BLaER1 (cell line): ENCODE results near the gene GET4.

ENCODE experiments used
- H3K27ac ChIP-seq: shearing (Covaris generic); formaldehyde crosslinking; 2 replicates; pipeline ENCODE4 v1.8.1; 2022
- H3K27me3 ChIP-seq: shearing (Covaris generic); formaldehyde crosslinking; 2 replicates; pipeline ENCODE4 v1.8.1; 2022
- H3K36me3 ChIP-seq: shearing (Covaris generic); formaldehyde crosslinking; 2 replicates; pipeline ENCODE4 v1.8.1; 2022
- H3K4me1 ChIP-seq: shearing (Covaris generic); formaldehyde crosslinking; 2 replicates; pipeline ENCODE4 v1.8.1; 2022
- H3K4me2 ChIP-seq: shearing (Covaris generic); formaldehyde crosslinking; 2 replicates; pipeline ENCODE4 v1.8.1; 2022
- H3K4me3 ChIP-seq: shearing (Covaris generic); formaldehyde crosslinking; 2 replicates; pipeline ENCODE4 v1.8.1; 2022
- H3K9ac ChIP-seq: shearing (Covaris generic); formaldehyde crosslinking; 2 replicates; pipeline ENCODE4 v1.8.1; 2022
- H3K9me3 ChIP-seq: shearing (Covaris generic); formaldehyde crosslinking; 2 replicates; pipeline ENCODE4 v1.8.1; 2022
- H4K20me1 ChIP-seq: shearing (Covaris generic); formaldehyde crosslinking; 2 replicates; pipeline ENCODE4 v1.8.1; 2022
- Cebpa-rat ChIP-seq: shearing (Covaris generic); IDR thresholded peaks from 2 replicates; pipeline ENCODE4 v1.8.1; 2022

GET4 gene

DNA sequence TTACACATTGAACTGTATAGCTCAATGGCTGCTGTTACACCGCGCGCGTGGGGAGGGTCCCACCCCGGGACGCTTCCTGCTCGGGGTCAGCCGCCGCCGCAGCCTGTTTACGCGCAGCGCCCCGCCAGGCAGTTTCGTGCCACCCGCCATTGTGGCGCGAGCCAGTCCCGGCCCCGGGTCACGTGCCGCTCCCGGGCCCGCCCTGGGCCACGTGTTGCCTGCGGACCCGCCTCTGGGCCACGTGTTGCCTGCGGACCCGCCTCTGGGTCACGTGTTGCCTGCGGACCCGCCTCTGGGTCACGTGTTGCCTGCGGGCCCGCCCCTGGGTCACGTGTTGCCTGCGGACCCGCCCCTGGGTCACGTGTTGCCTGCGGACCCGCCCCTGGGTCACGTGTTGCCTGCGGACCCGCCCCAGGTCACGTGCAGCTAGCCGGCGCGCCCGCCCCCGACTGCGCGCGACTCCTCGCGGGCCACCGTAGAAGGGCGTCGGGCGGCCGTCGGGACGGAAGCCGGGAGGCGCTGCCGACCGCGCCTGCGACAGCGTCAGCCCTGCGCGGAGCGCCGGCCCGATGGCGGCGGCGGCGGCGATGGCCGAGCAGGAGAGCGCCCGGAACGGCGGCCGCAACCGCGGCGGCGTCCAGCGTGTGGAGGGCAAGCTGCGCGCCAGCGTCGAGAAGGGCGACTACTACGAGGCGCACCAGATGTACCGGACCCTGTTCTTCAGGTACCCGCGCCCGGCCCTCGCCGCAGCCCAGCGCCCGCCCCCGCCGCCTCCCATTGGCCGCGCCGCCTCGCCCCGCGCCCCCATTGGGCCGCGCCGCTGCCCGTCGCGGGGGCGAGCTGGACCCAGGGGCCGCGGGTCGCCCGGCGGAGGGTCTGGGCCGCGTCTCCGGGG, at the start of gene GET4:
Gene GET4 (plus strand): TSS at position 478 of the 895 bp plus-strand sequence. CDS start 92 bp downstream, at position 570.
- H4K20me1 ChIP-seq = peaks cover 36% of the 10 kb centered on the region
- peak within 1 kb of the TSS; percentile 94 for H3K4me3 ChIP-seq
- no peak for TF ChIP-seq Cebpa-rat
- no peaks in the 10 kb centered on the region for H3K9me3 ChIP-seq
- peak within 1 kb of the TSS; percentile 90 for H3K27ac ChIP-seq
- peaks cover 58% of the 10 kb centered on the region for H3K36me3 ChIP-seq
- peaks cover 51% of the 10 kb centered on the region for H3K4me1 ChIP-seq
- peak within 1 kb of the TSS; percentile 95 for H3K9ac ChIP-seq
- peak within 1 kb of the TSS; percentile 95 for H3K4me2 ChIP-seq
- no peaks in the 10 kb centered on the region for H3K27me3 ChIP-seq

DNA sequence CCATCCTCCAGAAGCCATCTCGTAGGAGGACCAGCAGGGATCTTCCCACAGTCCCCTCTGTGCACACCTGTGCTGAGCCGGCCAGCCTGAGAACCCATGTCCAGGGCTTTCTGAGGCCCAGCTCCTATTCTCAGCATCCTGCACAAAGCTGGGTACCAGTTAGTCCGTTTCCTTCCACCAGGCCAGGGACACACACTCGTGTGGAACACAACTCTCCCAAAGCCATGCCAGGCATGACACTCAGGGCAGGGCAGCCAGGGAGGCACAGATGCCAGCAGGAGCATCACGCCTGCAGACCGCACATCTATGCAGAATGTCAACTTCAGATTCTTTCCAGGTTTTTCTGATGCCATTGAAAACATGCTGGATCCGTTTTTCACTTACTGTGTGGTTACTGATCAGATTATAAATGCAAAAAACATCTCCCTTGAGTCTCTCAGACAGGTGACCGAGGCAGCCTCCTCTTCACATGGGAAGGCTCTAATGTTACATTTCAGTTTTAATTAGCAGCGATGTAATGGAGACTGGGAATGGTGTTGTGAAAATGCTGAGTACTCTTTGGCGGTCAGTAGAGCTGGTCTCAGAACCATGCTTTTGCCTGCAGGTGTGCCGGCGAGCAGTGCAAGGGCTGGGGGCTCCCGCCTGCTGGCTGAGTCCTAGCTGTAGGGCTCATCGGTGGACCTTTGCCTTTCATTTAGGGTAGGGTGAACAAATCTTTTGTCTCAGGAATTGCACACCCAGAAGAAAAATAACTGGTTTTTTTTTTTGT, 47.4 kb upstream of the GET4 start:
- 0 out of 2 replicates have a peak overlapping the region, but pooled peaks have one; percentile 5 for H3K4me2 ChIP-seq
- TF ChIP-seq Cebpa-rat = no peak
- no peak overlapping the region for H3K27ac ChIP-seq
- H3K4me3 ChIP-seq = no peak overlapping the region
- peaks cover 38% of the 10 kb centered on the region for H3K36me3 ChIP-seq
- H3K27me3 ChIP-seq = no peaks in the 10 kb centered on the region
- no peak overlapping the region for H3K9ac ChIP-seq
- peaks cover 100% of the 10 kb centered on the region for H4K20me1 ChIP-seq
- H3K9me3 ChIP-seq = no peaks in the 10 kb centered on the region
- H3K4me1 ChIP-seq = peaks cover 79% of the 10 kb centered on the region

GRCh38 chr7:830069-830468, 46.3 kb upstream of the GET4 start:
- Histone ChIP-seq H3K9ac (peak overlapping the region; percentile 24; the same call in 1 of the 2 replicates), H4K20me1 (peaks cover 100% of the 10 kb centered on the region), H3K9me3 (no peaks in the 10 kb centered on the region), H3K27ac (no peak overlapping the region), H3K4me3 (no peak overlapping the region), H3K36me3 (peaks cover 49% of the 10 kb centered on the region), H3K27me3 (no peaks in the 10 kb centered on the region), H3K4me1 (peaks cover 71% of the 10 kb centered on the region), H3K4me2 (peak overlapping the region; percentile 61)
- no peak for TF ChIP-seq Cebpa-rat

- Histone ChIP-seq H3K36me3 (peaks cover 55% of the 10 kb centered on the region), H3K4me2 (peak overlapping the region; percentile 61), H3K4me1 (peaks cover 71% of the 10 kb centered on the region), H3K27ac (no peak overlapping the region), H3K4me3 (no peak overlapping the region), H3K27me3 (no peaks in the 10 kb centered on the region), H3K9me3 (no peaks in the 10 kb centered on the region), H4K20me1 (peaks cover 100% of the 10 kb centered on the region), H3K9ac (peak overlapping the region; percentile 8; the same call in 1 of the 2 replicates)
- no peak for TF ChIP-seq Cebpa-rat
These were observed 44.7 kb upstream of the GET4 start for GRCh38 chr7:831596-832166.

DNA sequence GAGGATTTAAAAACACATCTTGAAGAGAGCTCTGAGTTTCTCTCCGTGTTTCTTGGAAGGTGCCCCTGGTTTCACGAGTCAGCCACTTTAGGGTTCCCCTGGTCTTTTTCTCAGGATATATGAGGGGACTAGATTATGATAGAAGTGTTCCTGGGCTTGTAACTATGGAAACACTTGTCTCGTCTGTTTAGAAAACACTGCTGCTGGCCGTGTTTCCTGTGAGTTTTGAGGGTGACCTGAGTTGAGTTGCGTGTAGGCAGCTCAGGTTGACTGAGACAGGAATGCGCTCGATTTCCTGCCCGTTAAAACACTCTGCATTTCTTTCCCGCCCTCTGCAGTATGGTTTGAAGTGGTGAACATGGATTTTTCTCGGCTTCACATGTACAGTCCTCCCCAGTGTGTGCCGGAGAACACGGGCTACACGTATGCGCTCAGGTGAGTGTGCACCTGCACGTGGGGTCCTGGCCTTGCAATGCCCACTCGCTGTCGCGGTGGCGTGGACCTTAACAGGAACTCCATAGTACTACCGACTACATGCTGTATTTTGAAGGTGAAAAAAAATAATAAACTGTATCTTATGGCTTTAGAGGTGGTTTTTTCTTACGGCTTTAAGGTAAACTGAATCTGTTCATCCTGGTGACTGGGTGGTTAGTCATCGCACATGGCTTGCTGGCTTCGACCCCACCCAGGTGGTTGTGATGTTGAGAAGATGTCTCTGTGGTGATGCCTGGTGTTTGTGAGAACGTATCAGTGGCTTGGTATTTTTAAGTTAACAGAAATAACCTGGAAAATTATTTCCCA, 44.0 kb upstream of the GET4 start, which contains the start of gene SUN1:
Gene SUN1 (plus strand): TSS at position 310 of the 801 bp plus-strand sequence. CDS start 49 bp downstream, at position 359.
- no peak for TF ChIP-seq Cebpa-rat
- H3K9me3 ChIP-seq = no peaks in the 10 kb centered on the region
- peak within 1 kb of the TSS; percentile 8; the same call in 1 of the 2 replicates for H3K9ac ChIP-seq
- H4K20me1 ChIP-seq = peaks cover 100% of the 10 kb centered on the region
- H3K4me1 ChIP-seq = peaks cover 72% of the 10 kb centered on the region
- H3K27me3 ChIP-seq = no peaks in the 10 kb centered on the region
- peak within 1 kb of the TSS; percentile 61 for H3K4me2 ChIP-seq
- no peak within 1 kb of the TSS for H3K4me3 ChIP-seq
- H3K36me3 ChIP-seq = peaks cover 60% of the 10 kb centered on the region
- H3K27ac ChIP-seq = no peak within 1 kb of the TSS

DNA sequence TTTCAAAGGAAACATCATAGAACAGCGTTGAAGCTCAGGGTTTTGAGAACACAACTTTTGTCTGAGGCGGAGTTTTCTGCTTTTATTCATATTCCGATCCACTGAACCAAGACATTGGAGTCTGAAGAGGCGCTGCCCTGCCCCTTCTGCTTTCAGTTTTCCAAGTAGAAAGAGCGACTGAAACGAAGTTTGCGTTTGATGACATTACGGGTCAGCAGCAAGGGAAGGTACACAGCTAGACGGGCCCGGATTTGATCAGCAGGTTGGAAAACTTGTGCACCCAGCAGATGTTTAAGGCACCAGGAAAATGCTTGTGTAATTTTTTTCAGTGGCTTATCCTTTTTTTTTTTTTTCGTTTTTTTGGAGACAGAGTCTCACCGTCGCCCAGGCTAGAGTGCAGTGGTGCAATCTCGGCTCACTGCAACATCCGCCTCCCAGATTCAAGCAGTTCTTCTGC, 43.4 kb upstream of the GET4 start:
- Histone ChIP-seq H3K4me1 (peaks cover 72% of the 10 kb centered on the region), H3K9me3 (no peaks in the 10 kb centered on the region), H3K9ac (no peak overlapping the region), H4K20me1 (peaks cover 100% of the 10 kb centered on the region), H3K4me3 (no peak overlapping the region), H3K36me3 (peaks cover 63% of the 10 kb centered on the region), H3K27ac (no peak overlapping the region), H3K27me3 (no peaks in the 10 kb centered on the region), H3K4me2 (no peak overlapping the region)
- TF ChIP-seq Cebpa-rat = no peak

- TF ChIP-seq Cebpa-rat = no peak
- H3K4me2 ChIP-seq = no peak overlapping the region
- H3K27ac ChIP-seq = no peak overlapping the region
- H4K20me1 ChIP-seq = peaks cover 100% of the 10 kb centered on the region
- no peak overlapping the region for H3K4me3 ChIP-seq
- no peaks in the 10 kb centered on the region for H3K9me3 ChIP-seq
- peaks cover 68% of the 10 kb centered on the region for H3K4me1 ChIP-seq
- no peaks in the 10 kb centered on the region for H3K27me3 ChIP-seq
- peaks cover 67% of the 10 kb centered on the region for H3K36me3 ChIP-seq
- H3K9ac ChIP-seq = no peak overlapping the region
These were observed 42.6 kb upstream of the GET4 start for GRCh38 chr7:833601-834258.

DNA sequence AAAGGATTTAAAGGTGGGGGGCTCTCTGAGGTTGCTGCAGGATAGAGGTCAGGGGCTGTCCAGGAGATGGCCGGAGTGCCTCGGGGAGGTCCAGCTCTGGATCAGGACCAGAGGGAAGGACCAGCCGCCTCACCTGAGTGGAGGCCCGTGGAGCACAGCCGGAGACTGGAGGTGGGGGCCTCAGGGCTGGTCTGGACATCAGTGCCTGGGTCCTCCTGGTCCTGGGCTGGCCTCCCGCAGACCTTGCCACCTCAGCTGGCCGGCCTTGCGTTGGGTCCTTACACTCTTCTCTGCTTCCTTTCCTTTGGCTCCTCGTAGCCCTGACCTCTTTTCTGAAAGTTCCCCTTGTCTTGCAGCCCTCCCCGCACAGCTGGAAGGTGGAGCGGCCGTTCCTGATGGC, 42.1 kb upstream of the GET4 start:
- peaks cover 100% of the 10 kb centered on the region for H4K20me1 ChIP-seq
- H3K36me3 ChIP-seq = peaks cover 69% of the 10 kb centered on the region
- peaks cover 63% of the 10 kb centered on the region for H3K4me1 ChIP-seq
- H3K9me3 ChIP-seq = no peaks in the 10 kb centered on the region
- no peaks in the 10 kb centered on the region for H3K27me3 ChIP-seq
- H3K4me2 ChIP-seq = no peak overlapping the region
- no peak overlapping the region for H3K9ac ChIP-seq
- TF ChIP-seq Cebpa-rat = no peak
- no peak overlapping the region for H3K4me3 ChIP-seq
- H3K27ac ChIP-seq = no peak overlapping the region
